H1 (cell line): Measurements from ENCODE around the gene THRB. TPM values are rescaled to one million over a fixed set of nuclear protein-coding genes. Genes with fewer than 3 reads are reported as not detected.

Source experiments
- CTCF ChIA-PET: fragments of 300-600 bp; sonication (Branson Sonifier 250); formaldehyde crosslinking; loops from one replicate; lab custom pipeline; 2021; ENCODE audit not compliant: partially characterized antibody; lab: Charles Lee
- POLR2A ChIA-PET: fragments of 300-600 bp; sonication (Branson Sonifier 250); formaldehyde crosslinking; loops from one replicate; lab custom pipeline; 2021; ENCODE audit warnings: inconsistent platforms; ENCODE audit not compliant: partially characterized antibody; lab: Charles Lee
- DNase-seq, 2 experiments: peaks; one replicate each; pipeline versions ENCODE4 v3.0.0 to v3.0.0-alpha.2; 2010 to 2022; ENCODE audit warnings: low spot score in 2 of 2, low read depth in 1 of 2, mixed read lengths in 1 of 2
- FAIRE-seq: peaks from 2 replicates; lab custom pipeline; 2011; peaks lifted over from hg19 to GRCh38; lab: Jason Lieb, UNC
- H2AFZ ChIP-seq: 2 replicates; pipeline ENCODE4 v1.8.1; 2012; ENCODE audit warnings: low read length, inconsistent platforms
- H2AK5ac ChIP-seq: 2 replicates; pipeline ENCODE4 v1.6.1; 2013; ENCODE audit warnings: low read depth, low read length
- H2BK120ac ChIP-seq: replicated peaks from 2 replicates; pipeline ENCODE3; 2013; ENCODE audit warnings: low read depth, low read length, inconsistent platforms
- H2BK12ac ChIP-seq: 2 replicates; pipeline ENCODE4 v1.6.1; 2013; ENCODE audit warnings: low read depth, low read length
- H2BK15ac ChIP-seq: 2 replicates; pipeline ENCODE4 v1.6.1; 2013; ENCODE audit warnings: low read length
- H2BK20ac ChIP-seq: 2 replicates; pipeline ENCODE4 v1.6.1; 2013; ENCODE audit warnings: low read length
- H2BK5ac ChIP-seq: 2 replicates; pipeline ENCODE4 v1.6.1; 2013; ENCODE audit warnings: low read depth, low read length
- H3K14ac ChIP-seq: 2 replicates; pipeline ENCODE4 v1.6.1; 2013; ENCODE audit warnings: inconsistent platforms; ENCODE audit not compliant: insufficient read length
- H3K18ac ChIP-seq: 2 replicates; pipeline ENCODE4 v1.6.1; 2013; ENCODE audit warnings: low read length; ENCODE audit errors: extremely low read depth
- H3K23ac ChIP-seq: 2 replicates; pipeline ENCODE4 v1.6.1; 2013; ENCODE audit warnings: inconsistent platforms; ENCODE audit not compliant: insufficient read length
- H3K23me2 ChIP-seq: 2 replicates; pipeline ENCODE4 v1.6.1; 2013; ENCODE audit warnings: low read depth, low read length
- H3K27ac ChIP-seq: 2 replicates; pipeline ENCODE4 v1.6.1; 2011; ENCODE audit warnings: low read depth, low read length, inconsistent platforms
- H3K27me3 ChIP-seq, 4 experiments: replicated peaks in 1 of 4; 1 replicate in 1 of 4; 2 replicates in 3 of 4; pipeline versions ENCODE4 v1.6.1 to v1.8.1; 2011 to 2013; ENCODE audit warnings: low read length in 3 of 4, mild to moderate bottlenecking in 3 of 4, inconsistent platforms in 2 of 4, mixed read lengths in 2 of 4, moderate library complexity in 1 of 4; ENCODE audit not compliant: control insufficient read depth in 3 of 4, insufficient read depth in 3 of 4; ENCODE audit errors: extremely low read depth in 1 of 4
- H3K36me3 ChIP-seq, 4 experiments: 2 replicates each; pipeline versions ENCODE4 v1.6.1 to v1.8.1; 2011 to 2013; ENCODE audit warnings: mild to moderate bottlenecking in 4 of 4, low read length in 3 of 4, moderate library complexity in 2 of 4, control low read depth in 1 of 4, inconsistent platforms in 1 of 4; ENCODE audit not compliant: insufficient read depth in 4 of 4, control insufficient read depth in 2 of 4
- H3K4ac ChIP-seq: replicated peaks from 2 replicates; pipeline ENCODE3; 2013; ENCODE audit warnings: low read length, low read depth, mixed read lengths, inconsistent platforms; ENCODE audit not compliant: insufficient read length
- H3K4me1 ChIP-seq, 4 experiments: replicated peaks in 1 of 4; 1 replicate in 1 of 4; 2 replicates in 3 of 4; pipeline versions ENCODE4 v1.6.1 to v1.8.1; 2011 to 2013; ENCODE audit warnings: low read length in 3 of 4, inconsistent platforms in 2 of 4, mixed read lengths in 1 of 4; ENCODE audit not compliant: insufficient read depth in 4 of 4, control insufficient read depth in 3 of 4
- H3K4me2 ChIP-seq, 2 experiments: 2 replicates each; pipeline versions ENCODE4 v1.6.1 to v1.8.1; 2011 to 2013; ENCODE audit warnings: low read depth in 2 of 2, low read length in 2 of 2, control low read depth in 1 of 2, inconsistent platforms in 1 of 2, mild to moderate bottlenecking in 1 of 2; ENCODE audit not compliant: insufficient read depth in 1 of 2
- H3K4me3 ChIP-seq, 4 experiments: fragments of 200-600, 300-600 bp in 1 of 4; sonication (generic), shearing (Covaris generic), sonication (Bioruptor Twin) in 1 of 4; 2 replicates each; pipeline versions ENCODE4 v1.5.1 to v1.8.1; 2011 to 2016; ENCODE audit warnings: low read length in 4 of 4, low read depth in 3 of 4, control low read depth in 2 of 4, inconsistent platforms in 2 of 4, mild to moderate bottlenecking in 2 of 4, mixed read lengths in 1 of 4, moderate library complexity in 1 of 4; ENCODE audit not compliant: insufficient read depth in 2 of 4; ENCODE audit errors: extremely low read depth in 1 of 4
- H3K56ac ChIP-seq: replicated peaks from 2 replicates; pipeline ENCODE3; 2013; ENCODE audit warnings: low read depth, mild to moderate bottlenecking, mixed read lengths, low read length, inconsistent platforms; ENCODE audit not compliant: insufficient read length
- H3K79me1 ChIP-seq: 2 replicates; pipeline ENCODE4 v1.6.1; 2013; ENCODE audit warnings: low read depth, low read length, control low read depth
- H3K79me2 ChIP-seq, 2 experiments: 2 replicates each; pipeline versions ENCODE4 v1.6.1 to v1.8.1; 2012 to 2013; ENCODE audit warnings: low read length in 2 of 2, mild to moderate bottlenecking in 2 of 2, inconsistent platforms in 1 of 2; ENCODE audit not compliant: insufficient read depth in 2 of 2, control insufficient read depth in 1 of 2
- H3K9ac ChIP-seq, 4 experiments: replicated peaks in 1 of 4; 1 replicate in 1 of 4; 2 replicates in 3 of 4; pipeline versions ENCODE4 v1.6.1 to v1.8.1; 2011 to 2013; ENCODE audit warnings: low read depth in 3 of 4, low read length in 3 of 4, control low read depth in 2 of 4, mild to moderate bottlenecking in 2 of 4, moderate library complexity in 2 of 4, inconsistent platforms in 1 of 4; ENCODE audit errors: extremely low read depth in 1 of 4
- H3K9me3 ChIP-seq, 2 experiments: 2 replicates each; pipeline versions ENCODE4 v1.6.1 to v1.8.1; 2012 to 2013; ENCODE audit warnings: mild to moderate bottlenecking in 2 of 2, moderate library complexity in 2 of 2, control low read depth in 1 of 2, inconsistent platforms in 1 of 2, low read depth in 1 of 2, low read length in 1 of 2, mixed read lengths in 1 of 2; ENCODE audit not compliant: insufficient read depth in 2 of 2
- H4K20me1 ChIP-seq, 2 experiments: replicated peaks in 1 of 2; 2 replicates each; pipeline versions ENCODE3 to v1.8.1; 2011 to 2013; ENCODE audit warnings: inconsistent platforms in 2 of 2, low read length in 2 of 2, mild to moderate bottlenecking in 1 of 2; ENCODE audit not compliant: insufficient read depth in 2 of 2, control insufficient read depth in 1 of 2
- H4K5ac ChIP-seq: 2 replicates; pipeline ENCODE4 v1.6.1; 2013; ENCODE audit warnings: low read length, low read depth, mixed read lengths, inconsistent platforms; ENCODE audit not compliant: insufficient read length
- H4K8ac ChIP-seq: 2 replicates; pipeline ENCODE4 v1.8.0; 2013; ENCODE audit warnings: mild to moderate bottlenecking, moderate library complexity, low read length, inconsistent platforms; ENCODE audit not compliant: insufficient read depth; ENCODE audit errors: extremely low read depth
- H4K91ac ChIP-seq: replicated peaks from 2 replicates; pipeline ENCODE3; 2013; ENCODE audit warnings: low read length, mixed read lengths, inconsistent platforms; ENCODE audit not compliant: insufficient read length
- ATF3 ChIP-seq: IDR thresholded peaks from 2 replicates; pipeline ENCODE4 v1.6.1; 2011; ENCODE audit warnings: low read depth, mild to moderate bottlenecking, low read length; ENCODE audit not compliant: insufficient read depth
- BCL11A ChIP-seq, 2 experiments: IDR thresholded peaks; one replicate each; pipeline ENCODE4 v1.6.1; 2011; ENCODE audit warnings: low read depth in 2 of 2, low read length in 2 of 2, mild to moderate bottlenecking in 2 of 2
- CTBP2 ChIP-seq: IDR thresholded peaks from 2 replicates; pipeline ENCODE4 v1.7.0; 2011; ENCODE audit warnings: borderline replicate concordance, mild to moderate bottlenecking, moderate library complexity, mixed read lengths, low read length; ENCODE audit not compliant: insufficient read depth, insufficient read length
- EP300 ChIP-seq, 2 experiments: IDR thresholded peaks; 1 replicate in 1 of 2; 2 replicates in 1 of 2; pipeline ENCODE4 v1.6.1; 2011 to 2012; ENCODE audit warnings: low read depth in 2 of 2, low read length in 2 of 2, mild to moderate bottlenecking in 2 of 2, borderline replicate concordance in 1 of 2, inconsistent platforms in 1 of 2, moderate library complexity in 1 of 2
- EZH2 ChIP-seq: fragments of 200-600 bp; sonication (generic); IDR thresholded peaks from 2 replicates; pipeline ENCODE4 v1.7.1; 2012; ENCODE audit warnings: low read depth, mild to moderate bottlenecking, moderate library complexity, low read length, inconsistent platforms; ENCODE audit not compliant: severe bottlenecking
- HDAC6 ChIP-seq: IDR thresholded peaks from one replicate; pipeline ENCODE4 v1.7.1; 2012; ENCODE audit warnings: low read depth, mild to moderate bottlenecking, inconsistent platforms, low read length, moderate library complexity
- POLR2AphosphoS5 ChIP-seq: IDR thresholded peaks from 2 replicates; pipeline ENCODE4 v1.6.1; 2011; ENCODE audit warnings: low read depth, low read length
- SIN3A ChIP-seq, 2 experiments: IDR thresholded peaks in 1 of 2; conservative IDR thresholded peaks in 1 of 2; 2 replicates each; pipeline ENCODE4 v1.6.1; 2011 to 2012; ENCODE audit warnings: low read length in 2 of 2, improper control_type of control experiment in 1 of 2, low read depth in 1 of 2, mild to moderate bottlenecking in 1 of 2
- SP1 ChIP-seq: IDR thresholded peaks from 2 replicates; pipeline ENCODE4 v1.6.1; 2011; ENCODE audit warnings: low read depth, low read length
- TAF1 ChIP-seq: IDR thresholded peaks from 2 replicates; pipeline ENCODE4 v1.6.1; 2011; ENCODE audit warnings: mild to moderate bottlenecking, low read depth, low read length
- WGBS, 2 experiments: shearing (Covaris generic) in 1 of 2; methylation state at CpG; one replicate each; pipeline versions ENCODE4 v1.1.6 to v1.1.7; 2013 to 2015; ENCODE audit warnings: low lambda C conversion rate in 2 of 2, mixed read lengths in 2 of 2, inconsistent platforms in 1 of 2, low coverage in 1 of 2, missing lambda C conversion rate in 1 of 2; ENCODE audit not compliant: insufficient replicate concordance in 2 of 2, insufficient coverage in 1 of 2, insufficient read length in 1 of 2; ENCODE audit errors: extremely low coverage in 1 of 2, missing lambda C conversion rate in 1 of 2; 5-methylcytosine and 5-hydroxymethylcytosine counted together
- polyA plus RNA-seq, 7 experiments: library from polyadenylated mRNA; depleted of rRNA in 3 of 7; stranded (reverse) in 5 of 7; unstranded in 2 of 7; fragments of >200 nt in 5 of 7; fragments of 200-250 nt in 2 of 7; gene quantifications; 1 replicate in 5 of 7; 2 replicates in 1 of 7; 4 replicates in 1 of 7; pipeline versions ENCODE4 v1.2.1 to v1.2.3, GENCODE V29; 2011 to 2013; ENCODE audit warnings: missing spikeins in 2 of 7, mixed read lengths in 2 of 7
- total RNA-seq: library from RNA; stranded (reverse); fragmentation: NEBNext Ultra II Directional; extraction: Animal tissue kit (Norgen Biotek cat#: 25700); gene quantifications from 2 replicates; pipeline ENCODE4 v1.2.1, GENCODE V29; 2021

Gene THRB
- total and polyA plus RNA-seq, 2 of the 8 experiments (the other 6 are each of a cell fraction or from before 2014, with no cell fraction given), result 0.98 to 3.9 TPM

GRCh38 chr3:24086206-24086605 lies 408.4 kb downstream of the THRB start:
- Histone ChIP-seq H3K23me2 (no peaks in the 10 kb centered on the region; the same call in 1 of the 2 replicates), H3K14ac (no peak overlapping the region), H4K5ac (no peak overlapping the region), H2BK20ac (no peak overlapping the region), H3K4ac (no peak overlapping the region), H3K27ac (no peak overlapping the region), H3K4me3 (no peak overlapping the region), H3K4me1 (no peaks in the 10 kb centered on the region), H2AFZ (no peak overlapping the region), H3K79me1 (no peaks in the 10 kb centered on the region), H3K9me3 (no peaks in the 10 kb centered on the region), H2AK5ac (no peak overlapping the region), H4K20me1 (no peaks in the 10 kb centered on the region), H2BK120ac (no peak overlapping the region), H3K23ac (no peak overlapping the region), H4K8ac (no peak overlapping the region), H3K27me3 (no peaks in the 10 kb centered on the region), H4K91ac (no peak overlapping the region), H2BK15ac (no peak overlapping the region), H3K79me2 (no peaks in the 10 kb centered on the region), H3K56ac (no peak overlapping the region), H3K18ac (no peak overlapping the region), H3K4me2 (no peak overlapping the region), H2BK12ac (no peak overlapping the region), H3K36me3 (no peaks in the 10 kb centered on the region), H2BK5ac (no peak overlapping the region), H3K9ac (no peak overlapping the region)
- ChIA-PET CTCF (interaction anchor here (1.9 kb wide), 1 partner anchor 87 kb away, joined by 6 read pairs; no protein-coding TSS in a partner anchor), POLR2A (no interaction called here)
- 87% methylated on average over 3 of the region's 3 CpGs; no CpG with 5 or more reads in 1 of the 2 experiments for WGBS, 2 experiments
- DNase-seq (no peak), FAIRE-seq (no peak)
- TF ChIP-seq EP300 (IDR thresholded peaks at IDR 0.05; ENCODE audit: borderline replicate concordance in 1 of 2, low read depth in 2 of 2, low read length in 2 of 2) (no peak), POLR2AphosphoS5 (no peak), HDAC6 (no peak), BCL11A (IDR thresholded peaks at IDR 0.05; ENCODE audit: low read depth in 2 of 2, low read length in 2 of 2) (no peak), TAF1 (no peak), ATF3 (no peak), SP1 (no peak), EZH2 (no peak), SIN3A (conservative IDR thresholded peaks at IDR 0.05 in 1 of 2, IDR thresholded peaks at IDR 0.05 in 1 of 2; ENCODE audit: low read depth in 1 of 2, low read length in 2 of 2) (no peak), CTBP2 (no peak)
